NCI-H2081 (cell line): ENCODE data around the gene EPB41L3.
"Not testable (repeated sequence)": the region's sequence is repeated elsewhere in the genome, so short reads cannot be mapped to it uniquely, and the experiment has no call there.

Experiments
- DNase-seq, 2 experiments: peaks; one replicate each; lab custom pipeline; 2025; lab: John Stamatoyannopoulos, UW

Gene EPB41L3

DNA sequence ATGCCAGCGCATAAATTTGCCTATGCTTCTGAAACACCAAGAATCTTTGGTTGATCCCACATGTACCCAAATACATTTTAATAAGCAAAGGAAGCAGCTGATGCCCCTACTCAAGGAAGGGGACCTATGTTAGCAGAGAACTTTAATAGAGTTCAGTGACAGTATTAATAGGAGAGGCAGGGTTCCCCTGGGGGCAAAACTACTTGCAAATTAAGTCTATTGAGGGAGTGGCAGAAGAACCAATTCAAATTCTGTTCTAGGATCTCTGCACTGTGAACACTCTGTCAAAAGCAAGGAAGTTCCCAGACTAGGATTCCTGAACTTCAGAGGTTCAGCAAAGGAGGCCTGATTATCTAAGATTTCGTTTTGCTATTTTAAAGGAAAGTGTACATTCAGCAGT is 47.5 kb downstream of the EPB41L3 start:
- DNase-seq: no peak

DNA sequence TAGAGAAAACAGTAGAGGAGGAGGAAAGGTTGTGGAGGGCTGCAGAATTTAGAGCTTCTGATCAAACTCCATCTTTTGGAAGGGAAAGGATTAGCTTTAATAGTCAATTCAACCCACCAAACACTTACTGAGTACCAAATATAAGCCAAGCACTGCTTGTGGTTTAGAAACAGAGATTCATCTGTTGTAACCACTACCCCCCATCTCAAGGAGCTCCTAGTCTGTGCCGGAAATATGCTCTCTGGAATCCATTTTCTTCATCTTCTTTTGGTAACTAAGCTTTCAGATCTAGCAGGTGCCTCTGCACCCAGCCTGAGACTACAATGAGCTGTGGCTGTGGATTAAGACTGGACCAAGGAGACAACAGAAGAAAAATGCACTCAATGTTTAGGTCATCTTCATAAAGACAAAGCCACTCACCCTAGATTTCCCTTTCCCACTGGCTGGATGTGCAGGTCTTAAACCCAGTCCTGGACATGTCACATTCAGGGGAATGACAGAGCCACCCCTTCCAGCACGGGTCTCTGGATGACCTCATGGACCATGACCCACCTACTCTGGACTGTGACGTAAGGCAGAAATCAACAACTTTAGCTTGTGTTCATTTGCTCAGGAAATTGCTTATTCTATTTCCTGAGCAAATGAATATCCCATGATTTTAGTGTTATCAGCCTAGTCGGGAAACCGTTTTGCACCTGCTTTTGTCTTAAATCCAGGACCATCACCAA is 52.9 kb downstream of the EPB41L3 start:
- DNase-seq: no peak

DNA sequence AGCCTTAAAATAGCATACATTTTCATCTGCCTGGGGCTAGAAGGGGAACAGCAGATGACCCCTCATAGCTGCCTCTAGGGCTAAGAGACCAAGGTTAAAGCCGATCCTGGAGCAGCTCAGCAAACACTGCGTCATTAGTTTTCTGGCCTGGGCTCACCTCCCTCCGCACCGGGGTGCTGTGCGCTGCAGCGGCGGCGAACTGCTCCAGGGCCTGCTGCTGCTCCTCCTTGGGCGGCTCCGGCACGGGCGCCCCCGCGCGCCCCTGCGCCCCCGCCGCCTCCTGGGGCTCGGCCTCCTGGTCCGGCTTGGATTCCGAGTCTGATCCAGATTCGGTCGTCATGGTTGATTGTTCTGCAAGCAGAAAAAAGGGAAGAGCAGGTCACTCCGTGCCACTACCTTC is 55.0 kb downstream of the EPB41L3 start:
- no peak for DNase-seq

DNA sequence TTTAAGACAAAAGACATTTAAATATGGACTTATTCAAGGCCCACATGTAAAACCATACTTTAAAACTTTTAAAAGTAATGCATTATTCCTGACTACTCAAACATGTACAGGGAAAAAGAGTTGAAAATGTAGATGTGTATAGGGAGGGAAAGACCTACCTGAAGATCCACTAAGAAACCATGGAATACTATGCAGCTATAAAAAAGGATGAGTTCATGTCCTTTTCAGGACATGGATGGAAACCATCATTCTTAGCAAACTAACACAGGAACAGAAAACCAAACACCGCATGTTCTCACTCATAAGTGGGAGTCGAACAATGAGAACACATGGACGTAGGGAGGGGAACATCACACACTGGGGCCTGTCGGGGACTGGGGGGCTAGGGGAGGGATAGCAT is 55.8 kb downstream of the EPB41L3 start:
- not testable (repeated sequence) for DNase-seq

DNA sequence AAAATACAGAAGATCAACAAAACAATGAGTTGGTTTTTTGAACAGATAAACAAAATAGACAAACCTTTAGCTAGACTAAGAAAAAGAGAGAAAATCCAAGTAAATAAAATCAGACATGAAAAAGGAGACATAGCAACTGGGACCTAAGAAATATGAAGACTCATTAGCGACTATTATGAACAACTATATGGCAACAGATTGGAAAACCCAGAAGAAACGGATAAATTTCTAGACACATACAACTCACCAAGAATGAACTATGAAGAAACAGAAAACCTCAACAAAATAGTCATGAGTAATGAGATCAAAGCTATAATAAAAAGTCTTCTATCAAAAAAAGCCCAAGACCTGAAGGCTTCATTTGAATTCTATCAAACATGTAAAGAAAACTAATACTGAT is 59.3 kb downstream of the EPB41L3 start:
- DNase-seq: no peak

DNA sequence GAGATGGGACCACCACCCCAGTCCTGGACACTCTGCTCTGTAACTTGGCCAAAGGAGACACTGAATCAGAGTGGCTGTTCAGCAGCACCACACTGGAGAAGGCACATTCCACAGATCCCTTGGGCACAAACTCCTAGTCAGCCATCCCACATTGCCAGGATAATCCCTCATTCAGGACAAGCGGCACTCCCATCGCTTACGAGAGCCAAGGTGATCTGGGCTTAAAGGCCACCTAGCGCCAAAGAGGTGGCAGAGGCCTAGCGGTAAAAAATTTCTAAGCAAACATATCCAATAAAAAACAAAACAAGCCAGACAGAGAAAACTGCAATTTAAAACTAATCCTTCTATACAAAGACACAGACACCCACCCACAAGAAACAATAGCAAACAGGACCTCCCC is 62.2 kb downstream of the EPB41L3 start:
- no peak for DNase-seq

DNA sequence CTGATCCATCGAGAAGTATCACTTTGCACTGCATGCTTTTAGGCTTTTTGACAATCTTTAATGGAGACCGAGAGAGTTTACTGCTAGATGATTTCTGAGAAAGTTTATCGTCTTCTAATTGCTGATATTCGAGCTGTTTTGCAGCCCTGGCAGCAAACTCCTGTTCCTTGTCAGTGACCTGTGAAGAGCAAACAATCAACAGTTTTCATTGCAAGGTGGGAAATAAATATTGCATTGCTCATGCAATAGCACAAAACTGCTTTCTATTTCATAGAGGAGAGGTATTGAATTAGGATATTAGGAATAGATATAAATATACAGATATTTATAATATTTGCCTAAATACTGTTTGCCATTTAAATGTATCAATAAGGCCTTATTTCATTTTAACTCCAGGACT is 65.5 kb downstream of the EPB41L3 start:
- no peak for DNase-seq

DNA sequence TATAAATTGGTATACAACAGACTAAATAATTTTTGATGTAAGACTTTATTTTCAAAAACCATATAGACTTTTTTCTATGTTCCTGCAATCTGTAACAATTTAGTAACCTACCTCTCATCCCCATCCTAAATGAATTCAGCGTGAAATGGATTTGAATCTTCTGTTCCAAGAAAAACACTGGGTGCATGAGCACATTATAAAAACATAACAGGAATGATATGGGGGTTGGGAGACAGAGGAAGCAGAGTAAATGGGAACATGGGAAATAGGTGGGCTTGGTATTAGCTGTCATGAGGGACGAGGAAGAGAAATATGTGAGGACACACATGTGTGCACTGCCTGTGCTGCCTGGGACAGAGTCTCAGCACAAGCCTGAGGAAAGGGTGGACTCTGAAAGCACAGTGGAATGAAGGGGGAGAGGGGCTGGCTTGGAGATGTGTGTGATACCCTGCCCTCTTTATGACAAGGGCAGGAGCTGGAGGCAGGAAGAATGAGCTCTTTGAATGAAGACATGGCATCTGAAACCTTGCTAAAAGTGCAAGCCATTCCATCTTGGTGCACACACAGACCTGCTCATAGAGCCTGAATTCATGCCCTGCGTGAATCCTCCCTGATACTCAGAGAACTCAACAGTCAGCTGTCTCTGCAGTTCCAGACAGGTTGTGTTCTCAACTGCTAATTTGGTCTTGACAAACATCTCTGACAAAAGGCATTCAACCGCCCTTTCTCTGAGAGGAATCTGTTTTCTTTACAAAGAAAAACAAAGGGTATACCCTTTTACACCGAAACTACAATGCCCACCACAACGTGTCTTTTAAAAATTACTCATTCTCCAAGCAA is 66.6 kb downstream of the EPB41L3 start:
- peak in 1 of 2 experiments; percentile 40 for DNase-seq

DNA sequence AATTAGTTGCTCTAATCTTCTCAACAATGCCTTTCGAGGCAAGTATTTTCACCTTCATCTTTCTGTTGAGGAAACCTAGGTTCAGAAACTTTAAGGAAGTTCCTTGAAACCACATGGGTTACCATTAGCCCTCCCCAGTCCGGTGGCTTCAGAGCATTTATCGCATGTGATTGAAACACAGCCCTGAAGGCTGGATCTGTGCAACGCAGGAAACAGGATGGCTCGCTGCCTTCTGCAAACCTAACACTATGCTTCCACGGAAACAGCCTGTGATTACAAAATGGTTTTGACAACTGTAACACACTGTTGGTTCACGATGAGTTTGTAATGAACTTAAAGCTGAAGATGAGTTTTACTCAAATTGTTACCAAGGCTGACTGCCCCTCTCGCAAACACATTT is 68.5 kb downstream of the EPB41L3 start:
- peak in 1 of 2 experiments; percentile 19 for DNase-seq

DNA sequence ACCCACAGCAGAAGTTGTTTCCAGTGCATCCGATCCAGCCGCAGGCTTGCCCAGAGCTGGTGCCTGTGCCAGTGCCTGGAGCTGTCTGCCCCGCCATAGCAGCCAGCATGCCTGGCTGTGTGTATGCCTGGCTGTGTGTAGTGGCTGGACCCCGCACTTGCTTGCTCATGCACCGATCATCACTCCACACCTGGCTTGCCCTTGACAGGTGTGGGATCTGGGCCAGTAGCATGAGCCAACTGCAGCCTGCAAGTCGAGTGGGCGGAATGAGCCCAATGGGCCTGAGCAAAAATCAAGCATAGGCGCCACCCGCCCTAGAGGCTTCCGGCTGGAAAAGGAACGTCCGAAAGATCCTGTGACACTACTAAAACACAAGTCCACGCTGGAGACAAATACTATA is 74.5 kb downstream of the EPB41L3 start:
- DNase-seq: no peak

DNA sequence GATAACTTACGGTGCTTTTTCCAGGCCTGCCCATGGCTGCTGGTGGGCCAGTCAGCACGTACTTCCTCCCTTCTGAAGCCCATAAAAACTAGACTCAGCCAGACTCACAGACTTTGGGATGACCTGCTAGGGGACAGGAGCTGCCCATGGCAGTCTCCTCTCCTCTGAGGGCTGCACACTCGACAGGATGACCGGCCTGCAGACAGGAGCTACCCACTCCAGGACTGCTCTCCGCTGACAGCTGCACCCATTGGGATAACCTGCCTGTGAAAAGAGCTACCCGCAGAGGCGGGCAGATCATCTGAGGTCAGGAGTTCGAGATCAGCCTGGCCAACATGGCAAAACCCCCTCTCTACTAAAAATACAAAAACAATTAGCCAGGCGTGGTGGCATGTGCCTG is 75.4 kb downstream of the EPB41L3 start:
- DNase-seq: no peak

DNA sequence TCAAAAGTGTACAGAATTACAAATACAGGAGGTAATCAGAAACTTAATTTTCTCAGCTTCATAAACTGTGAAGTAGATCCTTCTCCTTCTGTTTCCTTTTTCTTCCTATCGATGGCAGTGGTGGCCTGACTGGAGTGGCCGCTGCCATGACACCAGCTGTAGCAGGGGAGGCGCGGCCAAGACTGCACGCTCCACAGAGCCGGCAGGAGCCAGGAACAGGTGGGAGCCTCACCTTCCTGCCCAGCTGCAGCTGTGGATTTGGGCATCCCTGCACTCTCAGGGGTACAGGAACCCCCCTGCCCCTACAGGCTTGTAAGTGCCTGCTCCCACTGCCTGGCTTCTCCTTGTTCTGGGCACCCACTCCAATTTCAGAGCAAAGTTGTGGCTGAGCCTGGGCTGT is 76.1 kb downstream of the EPB41L3 start:
- no peak for DNase-seq

DNA sequence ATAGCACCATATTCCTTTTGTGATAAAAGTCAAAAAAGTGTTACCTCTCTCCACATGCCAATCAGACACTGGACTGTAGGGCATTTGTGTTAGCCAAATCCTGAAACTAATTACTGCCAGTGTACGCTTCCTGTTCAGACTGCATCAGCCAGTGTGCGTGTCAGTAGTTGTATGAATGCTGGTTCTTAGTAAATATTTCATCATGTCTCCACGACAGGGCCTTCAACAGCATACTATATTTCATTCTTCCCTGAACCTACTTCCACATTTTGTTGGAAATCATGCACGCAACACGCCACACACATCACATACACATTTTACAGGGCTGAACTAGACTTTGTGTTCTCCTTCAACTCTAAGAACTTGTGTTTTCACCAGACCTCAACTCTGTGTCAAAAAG is 77.5 kb downstream of the EPB41L3 start:
- DNase-seq: peak in 1 of 2 experiments; percentile 49

DNA sequence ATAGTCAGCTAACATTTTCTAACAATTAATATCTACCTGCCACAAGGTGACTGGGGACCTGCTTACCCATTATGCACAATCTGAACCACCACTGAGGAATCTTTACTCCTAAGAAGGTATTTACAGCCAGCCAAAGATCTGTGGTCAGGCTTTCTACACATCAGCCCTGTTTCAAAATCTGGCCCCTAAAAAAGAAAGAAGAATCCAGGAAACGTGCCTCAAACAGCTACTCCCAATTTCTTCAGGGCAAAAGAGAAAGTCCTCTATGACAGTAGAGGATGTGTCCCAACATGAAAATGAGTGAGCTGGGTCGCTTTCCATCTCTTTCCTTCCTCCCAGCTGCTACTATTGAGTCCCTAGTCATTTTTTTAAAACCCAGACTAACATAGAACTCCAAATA is 79.5 kb downstream of the EPB41L3 start:
- DNase-seq: no peak

DNA sequence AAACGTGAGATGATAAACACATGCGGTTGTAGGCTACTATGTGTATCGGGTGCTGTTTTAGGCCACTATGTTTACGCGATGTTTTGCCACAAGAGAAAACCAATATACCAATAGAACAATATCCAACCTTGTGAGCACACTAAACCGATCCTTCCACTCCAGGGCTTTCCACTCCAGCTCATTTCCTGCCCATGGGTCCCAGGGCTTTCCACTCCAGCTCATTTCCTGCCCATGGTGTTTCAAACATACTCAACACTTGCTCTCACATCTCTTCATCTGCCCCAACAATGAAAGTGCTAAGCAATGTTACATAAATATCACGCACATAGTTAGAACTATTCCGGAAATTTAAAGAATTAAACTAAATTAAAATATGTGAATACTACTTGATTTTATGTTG is 80.0 kb downstream of the EPB41L3 start:
- no peak for DNase-seq

DNA sequence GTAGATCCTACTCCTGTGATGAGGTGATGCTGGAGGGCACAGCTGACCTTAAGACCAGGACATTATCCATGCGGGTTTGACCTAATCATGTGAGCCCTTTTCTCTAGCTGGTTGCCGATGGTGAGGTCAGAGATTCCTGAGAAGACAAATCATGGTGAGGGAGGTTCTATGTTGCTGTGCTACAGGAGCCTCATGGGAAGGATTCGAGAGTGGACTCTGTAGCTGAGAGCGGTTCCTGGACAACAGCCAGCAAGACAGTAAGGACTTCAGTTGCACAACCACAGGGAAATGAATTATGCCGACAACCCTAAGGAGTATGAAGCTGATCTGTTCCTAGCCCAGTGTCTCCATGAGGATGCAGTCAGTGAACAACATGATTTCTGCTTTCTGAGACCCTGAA is 80.4 kb downstream of the EPB41L3 start:
- no peak for DNase-seq

DNA sequence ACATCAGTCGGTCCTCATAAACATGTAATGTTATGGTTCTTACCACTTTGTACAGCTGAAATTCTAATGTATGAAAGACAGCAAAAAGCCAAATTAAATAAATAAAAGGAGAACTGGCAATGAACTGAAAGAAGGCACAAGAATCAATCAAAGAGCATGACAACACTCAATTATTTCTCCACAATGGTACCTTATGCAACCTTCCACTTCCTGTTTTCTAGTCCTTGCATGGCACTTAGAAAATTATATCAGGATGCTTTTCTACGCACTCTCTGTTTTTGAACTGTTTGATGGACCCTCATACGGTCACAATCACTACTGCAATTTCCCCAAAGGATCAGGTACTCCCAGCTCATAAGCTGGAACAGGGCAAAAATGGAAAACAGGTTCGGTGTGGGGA is 81.6 kb downstream of the EPB41L3 start:
- DNase-seq: peak in 1 of 2 experiments; percentile 4

DNA sequence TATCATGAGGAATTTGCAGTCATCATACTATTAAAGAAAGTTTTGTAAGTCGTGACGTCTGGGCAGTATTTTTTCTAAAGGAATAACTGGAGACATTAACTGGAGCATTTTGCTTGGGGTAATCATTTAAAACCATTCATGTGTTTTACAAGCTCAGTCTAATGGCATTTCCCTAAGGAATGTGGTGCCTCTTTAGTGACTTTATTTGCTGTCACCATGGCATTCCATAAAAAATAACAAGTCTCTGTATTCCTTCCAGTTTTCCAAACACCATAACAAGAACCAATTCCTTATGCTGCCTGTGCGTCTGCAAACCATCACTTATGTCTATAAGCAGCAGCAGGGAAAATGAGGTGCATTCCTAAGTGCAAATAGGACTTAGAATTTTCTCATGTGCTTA is 82.8 kb downstream of the EPB41L3 start:
- DNase-seq: no peak

DNA sequence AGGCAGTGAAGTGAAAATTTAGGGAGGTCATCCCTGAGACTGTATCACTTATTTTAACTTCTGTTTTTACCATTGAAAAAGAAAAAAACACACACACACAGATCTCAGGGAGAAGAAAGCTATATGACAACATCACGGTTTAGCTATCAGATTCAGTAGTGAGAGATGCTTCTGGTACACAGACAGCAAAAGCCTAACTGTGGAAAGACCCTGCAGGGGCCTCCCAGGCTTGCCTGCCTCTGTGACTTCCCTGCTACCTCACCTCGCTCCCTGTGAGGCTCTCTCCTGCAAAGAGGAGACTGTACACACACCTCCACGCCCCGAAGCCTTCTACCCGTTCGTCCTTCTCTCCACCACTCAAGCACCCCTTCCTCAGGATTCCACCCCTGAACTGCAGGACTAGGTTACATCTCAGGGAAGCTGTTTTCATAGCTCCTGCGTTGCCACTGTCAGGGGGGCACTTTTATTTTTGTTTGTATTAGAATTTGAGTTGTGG is 86.3 kb downstream of the EPB41L3 start:
- no peak for DNase-seq

DNA sequence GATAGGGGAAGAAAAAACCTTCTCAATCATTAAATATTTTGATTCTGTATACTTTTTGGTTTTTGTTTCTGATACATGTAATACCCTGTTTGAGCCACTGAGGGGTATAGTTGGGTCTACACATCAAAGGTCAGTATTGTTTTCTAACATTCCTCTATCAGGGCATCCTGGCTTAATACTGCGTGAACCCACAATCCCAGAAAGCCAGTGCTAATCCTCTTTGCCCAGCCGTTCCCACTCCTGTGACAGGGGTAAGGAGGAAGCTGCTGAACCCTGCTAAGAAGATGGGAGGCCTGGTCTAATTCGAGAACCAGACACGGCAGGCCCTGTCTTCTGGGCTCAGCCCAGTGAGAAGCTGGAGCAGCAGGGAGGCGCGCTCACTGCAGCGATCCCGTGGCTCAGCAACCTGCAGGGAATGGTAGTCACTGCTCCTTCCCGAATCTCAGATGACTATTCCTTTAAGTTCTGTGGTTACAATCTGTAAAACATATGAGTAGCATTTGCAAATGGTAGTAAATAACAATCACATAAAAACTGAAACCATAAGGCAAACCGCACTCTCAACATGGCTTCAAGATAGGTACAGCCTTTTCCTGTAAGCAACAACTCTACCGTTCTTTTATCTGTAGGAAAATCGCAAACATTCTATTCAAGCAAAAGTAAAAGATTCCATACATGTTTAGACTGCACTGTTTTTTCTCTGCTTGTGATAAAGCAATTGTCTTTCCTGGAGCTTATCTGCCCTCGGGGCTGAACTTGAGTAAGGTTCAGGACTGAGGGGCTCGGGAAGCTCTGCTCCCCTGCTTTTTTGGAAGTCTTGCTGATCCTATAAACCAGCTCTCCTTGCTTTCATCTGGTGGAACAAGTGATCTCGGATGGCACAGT is 87.0 kb downstream of the EPB41L3 start:
- DNase-seq: no peak

DNA sequence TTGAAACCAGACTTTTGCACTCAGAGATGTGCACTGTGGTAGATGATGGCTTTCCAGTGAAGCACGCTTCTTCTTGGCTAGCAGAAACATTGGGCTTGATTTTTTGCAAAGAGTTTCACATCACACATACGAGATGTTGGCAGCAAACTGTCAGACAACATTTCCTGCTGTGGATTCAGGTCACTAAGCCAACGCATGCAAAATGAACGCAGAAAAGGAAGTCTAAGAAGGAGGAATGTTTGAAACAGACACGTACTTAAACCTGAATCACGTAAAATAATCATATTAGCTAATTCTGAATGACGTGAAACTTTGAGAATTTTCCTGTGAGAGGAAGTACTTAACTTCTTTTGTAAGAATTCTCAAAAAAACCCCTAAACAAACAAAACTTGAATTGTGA is 88.1 kb downstream of the EPB41L3 start:
- no peak for DNase-seq

DNA sequence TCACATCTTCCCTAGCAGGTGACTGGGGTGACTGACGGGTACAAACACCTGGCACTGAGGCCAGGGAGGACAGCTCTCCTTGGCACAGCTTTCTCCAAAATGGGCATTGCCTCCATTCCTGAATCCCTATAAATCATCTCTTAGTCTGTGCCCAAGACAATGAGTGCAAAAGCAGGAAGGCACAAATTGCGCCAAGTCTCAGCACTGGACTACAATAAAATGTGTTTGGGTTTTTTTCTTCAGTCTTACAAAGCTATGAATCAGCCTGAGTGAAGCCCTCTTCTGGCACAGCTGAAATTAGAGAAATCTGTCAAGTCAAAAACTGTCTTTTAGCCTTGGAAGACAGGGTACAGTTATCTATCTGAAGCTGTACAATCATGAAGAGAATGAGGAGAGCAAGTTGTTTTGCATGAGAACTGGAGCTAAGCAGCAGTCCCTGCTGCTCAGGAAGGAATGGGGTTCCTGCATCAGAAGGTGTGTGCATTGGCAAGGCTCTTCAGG is 90.8 kb downstream of the EPB41L3 start:
- no peak for DNase-seq
